Right atrium auricular region (tissue), 2 donors: ENCODE results near the gene TPBGL. TPM values are rescaled to one million over a fixed set of nuclear protein-coding genes. Genes with fewer than 3 reads are reported as not detected.

Experiments
- DNase-seq: peaks from one replicate; pipeline ENCODE4 v3.0.0-alpha.2; 2019; ENCODE audit warnings: low spot score
- H3K27ac ChIP-seq, 2 donors: fragments of 200-600 bp; sonication (generic); 1 replicate in 1 of 2; 2 replicates in 1 of 2; pipeline ENCODE4 v1.5.1; 2016 to 2019
- H3K27me3 ChIP-seq, 2 donors: fragments of 200-600 bp; sonication (generic); one replicate each; pipeline versions ENCODE4 v1.5.1 to v1.6.0; 2017 to 2019
- H3K36me3 ChIP-seq: fragments of 200-600 bp; sonication (generic); one replicate; pipeline ENCODE4 v1.5.1; 2016
- H3K4me1 ChIP-seq, 2 donors: fragments of 200-600 bp; sonication (generic); one replicate each; pipeline versions ENCODE4 v1.5.1 to v1.6.0; 2017 to 2019
- H3K4me3 ChIP-seq, 2 donors: fragments of 200-600 bp; sonication (generic); 1 replicate in 1 of 2; 2 replicates in 1 of 2; pipeline ENCODE4 v1.5.1; 2017 to 2019; ENCODE audit warnings: mild to moderate bottlenecking in 1 of 2, moderate library complexity in 1 of 2
- H3K9me3 ChIP-seq, 2 donors: fragments of 200-600 bp; sonication (generic); one replicate each; pipeline ENCODE4 v1.5.1; 2019
- CTCF ChIP-seq, 2 donors: fragments of 200-600 bp; sonication (generic); IDR thresholded peaks; one replicate each; pipeline ENCODE4 v1.5.1; 2019; ENCODE audit warnings: antibody characterized with exemption in 2 of 2
- total RNA-seq, 2 donors: library from RNA; depleted of rRNA; stranded (reverse); fragments of >200 nt; gene quantifications; one replicate each; pipeline ENCODE4 v1.1.0, GENCODE V29; 2016

TPBGL gene
- total RNA-seq, 2 donors from 2014 or later = 0.12 to 0.15 TPM

DNA sequence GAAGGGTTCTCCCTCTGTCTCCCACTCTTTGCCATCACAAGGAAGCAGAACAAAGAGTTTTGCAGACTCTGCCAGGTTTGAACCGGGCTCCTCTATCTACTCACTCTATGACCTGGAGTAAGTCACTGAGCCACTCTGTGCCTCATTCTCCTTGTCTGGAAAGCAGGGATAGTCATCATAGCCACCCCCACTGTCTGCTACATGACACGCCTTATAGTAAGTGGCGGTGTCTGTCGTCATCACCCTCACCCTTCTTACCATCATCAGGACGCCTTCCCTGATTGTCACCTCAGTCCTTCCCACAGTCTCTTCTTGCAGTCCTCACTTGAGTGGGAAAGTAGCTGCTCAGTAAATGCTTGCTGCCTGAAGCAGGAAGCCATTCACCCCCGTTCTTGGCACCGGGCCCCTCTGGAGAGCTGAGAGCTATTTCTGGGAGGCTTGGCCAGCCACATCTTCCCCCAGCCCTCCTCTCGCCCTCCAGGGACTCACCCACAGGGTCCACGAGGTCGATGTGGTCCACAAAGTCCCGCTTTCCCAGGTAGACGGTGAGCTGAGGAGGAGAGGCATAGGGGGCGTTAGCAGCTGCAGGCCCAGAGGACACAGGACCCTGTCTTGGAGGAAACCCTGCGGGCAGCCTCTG is 46.4 kb downstream of the TPBGL start:
- Histone ChIP-seq H3K27me3 (no peaks in the 10 kb centered on the region), H3K27ac (no peak overlapping the region), H3K4me1 (no peaks in the 10 kb centered on the region), H3K4me3 (no peak overlapping the region), H3K36me3 (peaks cover 6% of the 10 kb centered on the region), H3K9me3 (no peaks in the 10 kb centered on the region)
- no peak for DNase-seq
- no peak for TF ChIP-seq CTCF (IDR thresholded peaks at IDR 0.05)

- no peak for DNase-seq
- no peaks in the 10 kb centered on the region for H3K27me3 ChIP-seq
- H3K27ac ChIP-seq = no peak overlapping the region
- peaks cover 0 to under 1% of the 10 kb centered on the region in 2 donors for H3K4me1 ChIP-seq
- no peaks in the 10 kb centered on the region for H3K9me3 ChIP-seq
- H3K36me3 ChIP-seq = peaks cover 6% of the 10 kb centered on the region
- H3K4me3 ChIP-seq = no peak overlapping the region
- TF ChIP-seq CTCF (IDR thresholded peaks at IDR 0.05) = no peak
Observed at GRCh38 chr11:75287579-75287978, 47.0 kb downstream of the TPBGL start.

DNA sequence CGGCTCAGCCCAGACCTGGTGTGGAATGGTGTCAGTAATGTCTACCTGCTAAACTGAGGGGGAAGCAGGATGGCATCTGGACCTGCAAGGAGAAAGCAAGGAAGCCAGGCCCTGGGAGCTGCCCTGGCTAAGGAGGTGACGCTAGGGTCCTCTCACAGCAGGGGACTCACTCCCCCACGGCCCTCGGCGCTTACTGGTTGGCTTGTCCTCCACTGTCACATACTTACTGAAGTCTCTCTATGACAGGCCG is 48.9 kb downstream of the TPBGL start:
- Histone ChIP-seq H3K4me1 (peaks cover 0 to 9% of the 10 kb centered on the region in 2 donors), H3K9me3 (no peaks in the 10 kb centered on the region), H3K4me3 (no peak overlapping the region), H3K27ac (no peak overlapping the region), H3K27me3 (no peaks in the 10 kb centered on the region), H3K36me3 (no peaks in the 10 kb centered on the region)
- no peak for TF ChIP-seq CTCF (IDR thresholded peaks at IDR 0.05)
- DNase-seq = no peak

- H3K27me3 ChIP-seq = no peaks in the 10 kb centered on the region
- H3K9me3 ChIP-seq = no peaks in the 10 kb centered on the region
- no peaks in the 10 kb centered on the region for H3K36me3 ChIP-seq
- no peak overlapping the region for H3K27ac ChIP-seq
- H3K4me1 ChIP-seq = peaks cover 0 to 9% of the 10 kb centered on the region in 2 donors
- DNase-seq = no peak
- no peak overlapping the region for H3K4me3 ChIP-seq
- TF ChIP-seq CTCF (IDR thresholded peaks at IDR 0.05) = no peak
Observed at GRCh38 chr11:75289919-75290318, 49.3 kb downstream of the TPBGL start.

GRCh38 chr11:75291741-75292140 is 51.2 kb downstream of the TPBGL start:
- Histone ChIP-seq H3K27me3 (no peaks in the 10 kb centered on the region), H3K4me1 (peaks cover 0 to 9% of the 10 kb centered on the region in 2 donors), H3K27ac (no peak overlapping the region), H3K9me3 (no peaks in the 10 kb centered on the region), H3K36me3 (no peaks in the 10 kb centered on the region), H3K4me3 (no peak overlapping the region)
- DNase-seq = no peak
- no peak for TF ChIP-seq CTCF (IDR thresholded peaks at IDR 0.05)

GRCh38 chr11:75292943-75293342 is 52.4 kb downstream of the TPBGL start:
- Histone ChIP-seq H3K4me1 (peaks cover 0 to 9% of the 10 kb centered on the region in 2 donors), H3K27me3 (no peaks in the 10 kb centered on the region), H3K36me3 (no peaks in the 10 kb centered on the region), H3K27ac (no peak overlapping the region), H3K4me3 (no peak overlapping the region), H3K9me3 (no peaks in the 10 kb centered on the region)
- DNase-seq = no peak
- no peak for TF ChIP-seq CTCF (IDR thresholded peaks at IDR 0.05)
